HuH-7 (cell line): ENCODE measurements around the gene CAMK1D.

Source experiments
- DNase-seq: peaks from one replicate; pipeline ENCODE4 v3.0.0; 2011; ENCODE audit warnings: low spot score

The CAMK1D gene

GRCh38 chr10:12629767-12630165 lies 280.4 kb downstream of the CAMK1D start:
- no peak for DNase-seq

GRCh38 chr10:12631216-12631615 lies 281.9 kb downstream of the CAMK1D start:
- DNase-seq = no peak

- no peak for DNase-seq
Observed at GRCh38 chr10:12631787-12632562, 282.6 kb downstream of the CAMK1D start.

GRCh38 chr10:12633776-12634620 lies 284.7 kb downstream of the CAMK1D start:
- DNase-seq = no peak

- DNase-seq = peak; percentile 30
Observed at GRCh38 chr10:12634621-12634931, 285.2 kb downstream of the CAMK1D start.

GRCh38 chr10:12635127-12635541 lies 285.8 kb downstream of the CAMK1D start:
- DNase-seq = no peak

- no peak for DNase-seq
Observed at GRCh38 chr10:12636571-12636970, 287.2 kb downstream of the CAMK1D start.

- no peak for DNase-seq
Observed at GRCh38 chr10:12637649-12638048, 288.3 kb downstream of the CAMK1D start.

GRCh38 chr10:12638103-12638502 lies 288.8 kb downstream of the CAMK1D start:
- DNase-seq = peak; percentile 31

GRCh38 chr10:12638781-12639180 lies 289.4 kb downstream of the CAMK1D start:
- DNase-seq = no peak

GRCh38 chr10:12639996-12640944 lies 290.9 kb downstream of the CAMK1D start:
- no peak for DNase-seq

GRCh38 chr10:12642036-12642435 lies 292.7 kb downstream of the CAMK1D start:
- DNase-seq = no peak

GRCh38 chr10:12643279-12643678 lies 293.9 kb downstream of the CAMK1D start:
- DNase-seq = no peak

GRCh38 chr10:12644380-12645144 lies 295.2 kb downstream of the CAMK1D start:
- no peak for DNase-seq

GRCh38 chr10:12645449-12645848 lies 296.1 kb downstream of the CAMK1D start:
- DNase-seq = no peak

GRCh38 chr10:12649012-12649584 lies 299.8 kb downstream of the CAMK1D start:
- DNase-seq = no peak

- no peak for DNase-seq
Observed at GRCh38 chr10:12650122-12650521, 300.8 kb downstream of the CAMK1D start.

GRCh38 chr10:12650538-12651298 lies 301.4 kb downstream of the CAMK1D start:
- DNase-seq = no peak

GRCh38 chr10:12655940-12656339 lies 306.6 kb downstream of the CAMK1D start:
- no peak for DNase-seq

- DNase-seq = peak; percentile 61
Observed at GRCh38 chr10:12656518-12657142, 307.3 kb downstream of the CAMK1D start.
